GM12878 (cell line): ENCODE results near the gene METAP1. TPM values are rescaled to one million over a fixed set of nuclear protein-coding genes. Genes with fewer than 3 reads are reported as not detected.
"Not testable (repeated sequence)": the region's sequence is repeated elsewhere in the genome, so short reads cannot be mapped to it uniquely, and the experiment has no call there.

Experiments
- ATAC-seq: fragments of 200-7000 bp; cut with Tn5 transposase; 3 replicates; pipeline ENCODE4 v1.9.1; 2020; ENCODE audit warnings: mild to moderate bottlenecking, moderate library complexity
- BruUV-seq: library from RNA; stranded (reverse); fragments of 400-500 nt; replicated peaks from 2 replicates; lab custom pipeline; 2021; lab: Mats Ljungman, UMichigan
- CTCF ChIA-PET: fragments of 300-600 bp; sonication (Branson Sonifier 250); formaldehyde crosslinking; extraction: SDS; loops from one replicate; lab custom pipeline; 2021; ENCODE audit warnings: inconsistent platforms; lab: Yijun Ruan, JAX
- POLR2A ChIA-PET: fragments of 350-600 bp; formaldehyde crosslinking; extraction: SDS; loops from one replicate; lab custom pipeline; 2021; ENCODE audit warnings: inconsistent platforms; lab: Charles Lee
- RAD21 ChIA-PET: fragments of 300-600 bp; sonication (Branson Sonifier 250); formaldehyde crosslinking; loops from one replicate; lab custom pipeline; 2023; ENCODE audit warnings: antibody characterized with exemption; ENCODE audit not compliant: unreplicated experiment; lab: Charles Lee
- SMC1A ChIA-PET: fragments of 300-600 bp; sonication (Branson Sonifier 250); formaldehyde crosslinking; loops from one replicate; lab custom pipeline; 2023; ENCODE audit not compliant: unreplicated experiment, uncharacterized antibody; lab: Charles Lee
- DNase-seq: peaks from one replicate; pipeline ENCODE4 v3.0.0-alpha.2; 2011; ENCODE audit warnings: low read depth, low spot score
- FAIRE-seq: peaks from 3 replicates; lab custom pipeline; 2011; peaks lifted over from hg19 to GRCh38; lab: Jason Lieb, UNC
- H2AFZ ChIP-seq: 2 replicates; pipeline ENCODE4 v1.6.0; 2011; ENCODE audit warnings: low read depth, low read length, control low read depth; ENCODE audit not compliant: control insufficient read depth
- H3K27ac ChIP-seq: 2 replicates; pipeline ENCODE4 v1.5.1; 2011; ENCODE audit warnings: control low read depth; ENCODE audit not compliant: control insufficient read depth, insufficient read depth
- H3K27me3 ChIP-seq, 2 experiments: replicated peaks in 1 of 2; 2 replicates each; pipeline versions ENCODE4 v1.6.0 to v1.6.1; 2011; ENCODE audit warnings: low read length in 1 of 2; ENCODE audit not compliant: control insufficient read depth in 2 of 2, insufficient read depth in 2 of 2
- H3K36me3 ChIP-seq, 2 experiments: 2 replicates each; pipeline ENCODE4 v1.5.1; 2011; ENCODE audit warnings: low read length in 1 of 2; ENCODE audit not compliant: control insufficient read depth in 2 of 2, insufficient read depth in 2 of 2
- H3K4me1 ChIP-seq: 2 replicates; pipeline ENCODE4 v1.6.1; 2011; ENCODE audit warnings: mild to moderate bottlenecking, low read length, moderate library complexity, mixed read lengths; ENCODE audit not compliant: control insufficient read depth, insufficient read depth
- H3K4me2 ChIP-seq: 2 replicates; pipeline ENCODE4 v1.6.0; 2011; ENCODE audit warnings: control low read depth; ENCODE audit not compliant: control insufficient read depth, insufficient read depth
- H3K4me3 ChIP-seq: fragments of 200-600 bp; sonication (generic); 2 replicates; pipeline ENCODE4 v1.5.1; 2016
- H3K79me2 ChIP-seq: 2 replicates; pipeline ENCODE4 v1.6.0; 2011; ENCODE audit warnings: low read length; ENCODE audit not compliant: control insufficient read depth, insufficient read depth
- H3K9ac ChIP-seq: 2 replicates; pipeline ENCODE4 v1.8.0; 2011; ENCODE audit warnings: low read length, control low read depth, mixed read lengths; ENCODE audit not compliant: control insufficient read depth, insufficient read depth
- H3K9me3 ChIP-seq: replicated peaks from 3 replicates; pipeline ENCODE4 v1.5.1; 2011; ENCODE audit warnings: mild to moderate bottlenecking, low read length; ENCODE audit not compliant: control insufficient read depth, insufficient read depth
- H4K20me1 ChIP-seq: 2 replicates; pipeline ENCODE4 v1.6.0; 2011; ENCODE audit not compliant: control insufficient read depth, insufficient read depth
- CHD1 ChIP-seq: IDR thresholded peaks from 2 replicates; pipeline ENCODE4 v1.6.1; 2012; ENCODE audit warnings: low read depth, low read length, improper control_type of control experiment
- FOXK2 ChIP-seq: fragments of 450-650 bp; IDR thresholded peaks from 2 replicates; pipeline ENCODE4 v1.6.1; 2017; ENCODE audit warnings: mild to moderate bottlenecking, moderate library complexity
- MEF2A ChIP-seq: IDR thresholded peaks from 2 replicates; pipeline ENCODE4 v1.6.1; 2011; ENCODE audit warnings: low read depth, mild to moderate bottlenecking, low read length, moderate library complexity; ENCODE audit not compliant: insufficient read depth
- RBBP5 ChIP-seq: fragments of 200-600 bp; sonication (generic); conservative IDR thresholded peaks from 2 replicates; pipeline ENCODE4 v1.6.1; 2016
- SREBF1 ChIP-seq: IDR thresholded peaks from 2 replicates; pipeline ENCODE4 v1.6.1; 2012; ENCODE audit warnings: mild to moderate bottlenecking, low read length
- TAF1 ChIP-seq: IDR thresholded peaks from 2 replicates; pipeline ENCODE4 v1.6.1; 2011; ENCODE audit warnings: mild to moderate bottlenecking, low read depth, low read length, borderline replicate concordance
- WGBS: methylation state at CpG from one replicate; pipeline ENCODE4 v1.1.6; 2016; ENCODE audit warnings: low lambda C conversion rate; ENCODE audit not compliant: insufficient replicate concordance, insufficient coverage; ENCODE audit errors: missing lambda C conversion rate; 5-methylcytosine and 5-hydroxymethylcytosine counted together
- in situ Hi-C: fragments of 300-500 bp; cut with MboI; formaldehyde crosslinking; loops from 9 replicates; pipeline ENCODE4 v1.14.3; 2018; ENCODE audit warnings: mixed read lengths
- intact Hi-C: fragments of 100-400 bp; cut with micrococcal nuclease; formaldehyde crosslinking; loops from one replicate; pipeline ENCODE4 v1.14.2; 2022; ENCODE audit not compliant: unreplicated experiment
- polyA plus RNA-seq, 11 experiments: library from polyadenylated mRNA; depleted of rRNA in 4 of 11; unstranded in 6 of 11; stranded (reverse) in 5 of 11; fragments of >200 nt; fragmentation: Nextera tagmentation in 4 of 11; fragmentation: Illumina TruSeq in 1 of 11; extraction: Ambion mirVana in 4 of 11; extraction: Trizol in 1 of 11; gene quantifications; 1 replicate in 1 of 11; 2 replicates in 10 of 11; pipeline versions ENCODE4 v1.2.1 to v1.2.3, GENCODE V29; 2011 to 2016; ENCODE audit warnings: inconsistent platforms in 2 of 11, missing spikeins in 2 of 11, low read depth in 1 of 11
- total RNA-seq, 4 experiments: library from RNA; depleted of rRNA in 3 of 4; stranded (reverse); fragments of >200 nt in 3 of 4; fragmentation: Illumina TruSeq in 1 of 4; extraction: Trizol in 1 of 4; gene quantifications; 2 replicates each; pipeline versions ENCODE4 v1.2.1 to v1.2.3, GENCODE V29; 2013 to 2021
- TF ChIP-seq, protein P1 (sequence below): fragments of 450-650 bp; IDR thresholded peaks from 2 replicates; pipeline ENCODE4 v1.6.1; 2017; ENCODE audit warnings: mild to moderate bottlenecking, low read depth, inconsistent platforms; ENCODE audit not compliant: poor library complexity, severe bottlenecking
- TF ChIP-seq, protein P2 (sequence below): fragments of 450-650 bp; IDR thresholded peaks from 2 replicates; pipeline ENCODE4 v1.6.1; 2016; ENCODE audit warnings: mild to moderate bottlenecking
- TF ChIP-seq, protein P3 (sequence below): fragments of 450-650 bp; conservative IDR thresholded peaks from 2 replicates; pipeline ENCODE4 v1.6.1; 2017; ENCODE audit warnings: mild to moderate bottlenecking, moderate library complexity

Gene METAP1
- total and polyA plus RNA-seq, 10 of the 15 experiments (the other 5 are each of a cell fraction or from before 2014, with no cell fraction given), result 22.7 to 71.4 (median 45.1) TPM

DNA sequence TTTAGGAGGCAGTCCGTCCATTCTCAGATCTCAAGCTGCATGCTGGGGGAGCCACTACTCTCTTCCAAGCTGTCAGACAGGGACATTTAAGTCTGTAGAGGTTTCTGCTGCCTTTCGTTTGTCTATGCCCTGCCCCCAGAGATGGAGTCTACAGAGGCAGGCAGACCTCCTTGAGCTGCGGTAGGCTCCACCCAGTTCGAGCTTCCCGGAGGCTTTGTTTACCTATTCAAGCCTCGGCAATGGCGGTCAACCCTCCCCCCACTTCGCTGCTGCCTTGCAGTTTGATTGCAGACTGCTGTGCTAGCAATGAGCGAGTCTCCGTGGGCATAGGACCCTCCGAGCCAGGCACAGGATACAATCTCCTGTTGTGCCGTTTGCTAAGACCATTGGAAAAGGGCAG, 103.8 kb downstream of the METAP1 start (continued):
- TF ChIP-seq, protein P1, sequence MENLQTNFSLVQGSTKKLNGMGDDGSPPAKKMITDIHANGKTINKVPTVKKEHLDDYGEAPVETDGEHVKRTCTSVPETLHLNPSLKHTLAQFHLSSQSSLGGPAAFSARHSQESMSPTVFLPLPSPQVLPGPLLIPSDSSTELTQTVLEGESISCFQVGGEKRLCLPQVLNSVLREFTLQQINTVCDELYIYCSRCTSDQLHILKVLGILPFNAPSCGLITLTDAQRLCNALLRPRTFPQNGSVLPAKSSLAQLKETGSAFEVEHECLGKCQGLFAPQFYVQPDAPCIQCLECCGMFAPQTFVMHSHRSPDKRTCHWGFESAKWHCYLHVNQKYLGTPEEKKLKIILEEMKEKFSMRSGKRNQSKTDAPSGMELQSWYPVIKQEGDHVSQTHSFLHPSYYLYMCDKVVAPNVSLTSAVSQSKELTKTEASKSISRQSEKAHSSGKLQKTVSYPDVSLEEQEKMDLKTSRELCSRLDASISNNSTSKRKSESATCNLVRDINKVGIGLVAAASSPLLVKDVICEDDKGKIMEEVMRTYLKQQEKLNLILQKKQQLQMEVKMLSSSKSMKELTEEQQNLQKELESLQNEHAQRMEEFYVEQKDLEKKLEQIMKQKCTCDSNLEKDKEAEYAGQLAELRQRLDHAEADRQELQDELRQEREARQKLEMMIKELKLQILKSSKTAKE, result no peak
- no peak for TF ChIP-seq TAF1
- TF ChIP-seq RBBP5, result no peak
- no peak for TF ChIP-seq CHD1
- no peak for TF ChIP-seq MEF2A
- no peak for TF ChIP-seq FOXK2
- TF ChIP-seq, protein P2, sequence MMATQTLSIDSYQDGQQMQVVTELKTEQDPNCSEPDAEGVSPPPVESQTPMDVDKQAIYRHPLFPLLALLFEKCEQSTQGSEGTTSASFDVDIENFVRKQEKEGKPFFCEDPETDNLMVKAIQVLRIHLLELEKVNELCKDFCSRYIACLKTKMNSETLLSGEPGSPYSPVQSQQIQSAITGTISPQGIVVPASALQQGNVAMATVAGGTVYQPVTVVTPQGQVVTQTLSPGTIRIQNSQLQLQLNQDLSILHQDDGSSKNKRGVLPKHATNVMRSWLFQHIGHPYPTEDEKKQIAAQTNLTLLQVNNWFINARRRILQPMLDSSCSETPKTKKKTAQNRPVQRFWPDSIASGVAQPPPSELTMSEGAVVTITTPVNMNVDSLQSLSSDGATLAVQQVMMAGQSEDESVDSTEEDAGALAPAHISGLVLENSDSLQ, result no peak
- TF ChIP-seq SREBF1, result no peak
- TF ChIP-seq, protein P3, sequence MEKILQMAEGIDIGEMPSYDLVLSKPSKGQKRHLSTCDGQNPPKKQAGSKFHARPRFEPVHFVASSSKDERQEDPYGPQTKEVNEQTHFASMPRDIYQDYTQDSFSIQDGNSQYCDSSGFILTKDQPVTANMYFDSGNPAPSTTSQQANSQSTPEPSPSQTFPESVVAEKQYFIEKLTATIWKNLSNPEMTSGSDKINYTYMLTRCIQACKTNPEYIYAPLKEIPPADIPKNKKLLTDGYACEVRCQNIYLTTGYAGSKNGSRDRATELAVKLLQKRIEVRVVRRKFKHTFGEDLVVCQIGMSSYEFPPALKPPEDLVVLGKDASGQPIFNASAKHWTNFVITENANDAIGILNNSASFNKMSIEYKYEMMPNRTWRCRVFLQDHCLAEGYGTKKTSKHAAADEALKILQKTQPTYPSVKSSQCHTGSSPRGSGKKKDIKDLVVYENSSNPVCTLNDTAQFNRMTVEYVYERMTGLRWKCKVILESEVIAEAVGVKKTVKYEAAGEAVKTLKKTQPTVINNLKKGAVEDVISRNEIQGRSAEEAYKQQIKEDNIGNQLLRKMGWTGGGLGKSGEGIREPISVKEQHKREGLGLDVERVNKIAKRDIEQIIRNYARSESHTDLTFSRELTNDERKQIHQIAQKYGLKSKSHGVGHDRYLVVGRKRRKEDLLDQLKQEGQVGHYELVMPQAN, result no peak

DNA sequence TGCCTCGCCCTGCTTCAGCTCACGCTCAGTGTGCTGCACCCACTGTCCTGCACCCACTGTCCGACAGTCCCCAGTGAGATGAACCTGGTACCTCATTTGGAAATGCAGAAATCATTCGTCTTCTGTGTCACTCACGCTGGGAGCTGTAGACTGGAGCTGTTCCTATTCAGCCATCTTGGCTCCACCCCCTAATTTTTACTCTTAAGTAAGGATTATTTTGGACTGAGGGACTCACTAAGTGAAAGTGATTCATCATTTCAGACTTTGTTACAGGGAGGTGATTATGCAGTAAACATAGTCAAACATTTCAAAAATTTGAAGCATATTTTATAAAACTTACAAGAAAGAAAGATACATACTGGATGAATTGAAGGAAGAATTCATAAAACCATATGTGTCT, 104.3 kb downstream of the METAP1 start:
- H4K20me1 ChIP-seq, intact Hi-C loops, H2AFZ ChIP-seq, H3K4me3 ChIP-seq, ATAC-seq, H3K4me2 ChIP-seq, FAIRE-seq, H3K79me2 ChIP-seq, H3K27ac ChIP-seq, DNase-seq, H3K27me3 ChIP-seq, H3K4me1 ChIP-seq, BruUV-seq, H3K9me3 ChIP-seq, H3K36me3 ChIP-seq, POLR2A ChIA-PET, H3K9ac ChIP-seq: not testable (repeated sequence)
- ChIA-PET CTCF (interaction anchor here (0.6 kb wide), 1 partner anchor 104 kb away, joined by 3 read pairs; the partner anchor contains the start of gene METAP1), SMC1A (interaction anchor here (1.1 kb wide), 1 partner anchor 305 kb away, joined by 3 read pairs; no protein-coding TSS in a partner anchor), RAD21 (interaction anchor here (1.2 kb wide), 1 partner anchor 12 kb away, joined by 4 read pairs; the partner anchor contains the start of gene ADH5)
- in situ Hi-C loops, result loop anchor here (25.0 kb wide), 1 partner anchor 837 kb away; the partner anchor contains the start of gene DNAJB14
- 57% methylated on average over 5 of the region's 5 CpGs for WGBS
